GM23338 (cell line): ENCODE measurements around the gene ATXN3.

ENCODE experiments used
- CREB1 ChIP-seq: fragments of 250-450 bp; sonication (Bioruptor Pico); IDR thresholded peaks from 2 replicates; pipeline ENCODE4 v1.5.0; 2020; ENCODE audit warnings: low read depth, mild to moderate bottlenecking, moderate library complexity
- EZH2 ChIP-seq: fragments of 200-600 bp; sonication (generic); IDR thresholded peaks from one replicate; pipeline ENCODE4 v1.8.0; 2017; ENCODE audit warnings: antibody characterized with exemption, mild to moderate bottlenecking, low read depth; ENCODE audit not compliant: unreplicated experiment
- EZH2phosphoT487 ChIP-seq: fragments of 200-600 bp; sonication (generic); IDR thresholded peaks from one replicate; pipeline ENCODE4 v1.8.1; 2018; ENCODE audit warnings: antibody characterized with exemption; ENCODE audit not compliant: unreplicated experiment
- JUNB ChIP-seq: IDR thresholded peaks from one replicate; pipeline ENCODE4 v1.6.1; 2016; ENCODE audit warnings: antibody characterized with exemption; ENCODE audit not compliant: unreplicated experiment
- NANOG ChIP-seq: IDR thresholded peaks from 2 replicates; pipeline ENCODE4 v1.6.1; 2016; ENCODE audit warnings: antibody characterized with exemption, borderline replicate concordance
- POLR2AphosphoS5 ChIP-seq: IDR thresholded peaks from 2 replicates; pipeline ENCODE4 v1.6.1; 2016; ENCODE audit warnings: antibody characterized with exemption, low read depth
- STAT1 ChIP-seq: IDR thresholded peaks from one replicate; pipeline ENCODE4 v1.6.1; 2016; ENCODE audit warnings: antibody characterized with exemption; ENCODE audit not compliant: unreplicated experiment
- ZNF114 ChIP-seq: fragments of 250-450 bp; sonication (Bioruptor Pico); IDR thresholded peaks from 2 replicates; pipeline ENCODE4 v1.5.0; 2020; ENCODE audit warnings: mild to moderate bottlenecking, moderate library complexity
- ZNF331 ChIP-seq: fragments of 250-450 bp; sonication (Bioruptor Pico); IDR thresholded peaks from 2 replicates; pipeline ENCODE4 v1.5.0; 2020; ENCODE audit warnings: low read depth, mild to moderate bottlenecking, moderate library complexity
- TF ChIP-seq, protein P1 (sequence below), 2 experiments: fragments of 200-600 bp in 1 of 2; sonication (generic) in 1 of 2; conservative IDR thresholded peaks; 2 replicates each; pipeline versions ENCODE4 v1.5.1 to v1.6.1; 2016 to 2017; ENCODE audit warnings: antibody characterized with exemption in 2 of 2, low read depth in 2 of 2, mild to moderate bottlenecking in 2 of 2, moderate library complexity in 1 of 2
- TF ChIP-seq, protein P2 (sequence below): IDR thresholded peaks from one replicate; pipeline ENCODE4 v1.6.1; 2018; ENCODE audit warnings: antibody characterized with exemption; ENCODE audit not compliant: unreplicated experiment
- TF ChIP-seq, protein P3 (sequence below): IDR thresholded peaks from 2 replicates; pipeline ENCODE4 v1.6.1; 2016; ENCODE audit warnings: antibody characterized with exemption
- TF ChIP-seq, protein P4 (sequence below): fragments of 250-450 bp; sonication (Bioruptor Pico); IDR thresholded peaks from 2 replicates; pipeline ENCODE4 v1.5.0; 2020; ENCODE audit warnings: mild to moderate bottlenecking, moderate library complexity

DNA sequence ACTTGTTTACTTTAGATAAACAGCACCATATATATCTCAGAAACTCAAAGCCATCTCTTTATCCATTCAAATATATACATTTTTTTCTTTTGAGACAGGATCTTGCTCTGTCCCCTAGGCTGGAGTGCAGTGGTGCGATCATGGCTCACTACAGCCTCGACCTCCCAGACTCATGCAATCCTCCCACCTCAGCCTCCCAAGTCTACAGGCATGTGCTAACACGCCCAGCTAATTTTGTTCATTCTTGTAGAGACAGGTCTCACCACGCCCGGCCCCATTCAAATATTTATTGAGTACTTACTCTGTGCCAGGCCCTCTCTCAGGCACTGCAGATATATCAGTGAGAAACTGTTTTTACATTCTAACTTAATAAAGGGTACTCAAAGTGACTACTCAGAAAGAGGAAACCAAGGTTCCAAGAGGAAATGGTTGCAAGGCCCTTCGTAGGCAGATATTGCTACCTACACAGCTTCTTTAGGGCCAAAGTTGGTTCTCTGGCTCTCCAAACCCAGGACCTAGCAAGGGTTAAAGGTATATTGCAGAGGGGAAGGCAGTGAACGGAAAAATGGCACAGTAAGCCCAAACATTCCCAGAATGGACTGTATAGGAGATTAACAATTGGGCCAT, 2.9 kb downstream of the ATXN3 start:
- TF ChIP-seq EZH2phosphoT487: no peak
- TF ChIP-seq, protein P1, sequence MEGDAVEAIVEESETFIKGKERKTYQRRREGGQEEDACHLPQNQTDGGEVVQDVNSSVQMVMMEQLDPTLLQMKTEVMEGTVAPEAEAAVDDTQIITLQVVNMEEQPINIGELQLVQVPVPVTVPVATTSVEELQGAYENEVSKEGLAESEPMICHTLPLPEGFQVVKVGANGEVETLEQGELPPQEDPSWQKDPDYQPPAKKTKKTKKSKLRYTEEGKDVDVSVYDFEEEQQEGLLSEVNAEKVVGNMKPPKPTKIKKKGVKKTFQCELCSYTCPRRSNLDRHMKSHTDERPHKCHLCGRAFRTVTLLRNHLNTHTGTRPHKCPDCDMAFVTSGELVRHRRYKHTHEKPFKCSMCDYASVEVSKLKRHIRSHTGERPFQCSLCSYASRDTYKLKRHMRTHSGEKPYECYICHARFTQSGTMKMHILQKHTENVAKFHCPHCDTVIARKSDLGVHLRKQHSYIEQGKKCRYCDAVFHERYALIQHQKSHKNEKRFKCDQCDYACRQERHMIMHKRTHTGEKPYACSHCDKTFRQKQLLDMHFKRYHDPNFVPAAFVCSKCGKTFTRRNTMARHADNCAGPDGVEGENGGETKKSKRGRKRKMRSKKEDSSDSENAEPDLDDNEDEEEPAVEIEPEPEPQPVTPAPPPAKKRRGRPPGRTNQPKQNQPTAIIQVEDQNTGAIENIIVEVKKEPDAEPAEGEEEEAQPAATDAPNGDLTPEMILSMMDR (conservative IDR thresholded peaks at IDR 0.05; ENCODE audit: low read depth in 2 of 2): no peak
- no peak for TF ChIP-seq ZNF331
- TF ChIP-seq POLR2AphosphoS5: no peak
- TF ChIP-seq CREB1: no peak
- TF ChIP-seq, protein P2, sequence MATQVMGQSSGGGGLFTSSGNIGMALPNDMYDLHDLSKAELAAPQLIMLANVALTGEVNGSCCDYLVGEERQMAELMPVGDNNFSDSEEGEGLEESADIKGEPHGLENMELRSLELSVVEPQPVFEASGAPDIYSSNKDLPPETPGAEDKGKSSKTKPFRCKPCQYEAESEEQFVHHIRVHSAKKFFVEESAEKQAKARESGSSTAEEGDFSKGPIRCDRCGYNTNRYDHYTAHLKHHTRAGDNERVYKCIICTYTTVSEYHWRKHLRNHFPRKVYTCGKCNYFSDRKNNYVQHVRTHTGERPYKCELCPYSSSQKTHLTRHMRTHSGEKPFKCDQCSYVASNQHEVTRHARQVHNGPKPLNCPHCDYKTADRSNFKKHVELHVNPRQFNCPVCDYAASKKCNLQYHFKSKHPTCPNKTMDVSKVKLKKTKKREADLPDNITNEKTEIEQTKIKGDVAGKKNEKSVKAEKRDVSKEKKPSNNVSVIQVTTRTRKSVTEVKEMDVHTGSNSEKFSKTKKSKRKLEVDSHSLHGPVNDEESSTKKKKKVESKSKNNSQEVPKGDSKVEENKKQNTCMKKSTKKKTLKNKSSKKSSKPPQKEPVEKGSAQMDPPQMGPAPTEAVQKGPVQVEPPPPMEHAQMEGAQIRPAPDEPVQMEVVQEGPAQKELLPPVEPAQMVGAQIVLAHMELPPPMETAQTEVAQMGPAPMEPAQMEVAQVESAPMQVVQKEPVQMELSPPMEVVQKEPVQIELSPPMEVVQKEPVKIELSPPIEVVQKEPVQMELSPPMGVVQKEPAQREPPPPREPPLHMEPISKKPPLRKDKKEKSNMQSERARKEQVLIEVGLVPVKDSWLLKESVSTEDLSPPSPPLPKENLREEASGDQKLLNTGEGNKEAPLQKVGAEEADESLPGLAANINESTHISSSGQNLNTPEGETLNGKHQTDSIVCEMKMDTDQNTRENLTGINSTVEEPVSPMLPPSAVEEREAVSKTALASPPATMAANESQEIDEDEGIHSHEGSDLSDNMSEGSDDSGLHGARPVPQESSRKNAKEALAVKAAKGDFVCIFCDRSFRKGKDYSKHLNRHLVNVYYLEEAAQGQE: no peak
- no peak for TF ChIP-seq ZNF114
- no peak for TF ChIP-seq STAT1
- no peak for TF ChIP-seq EZH2
- TF ChIP-seq, protein P3, sequence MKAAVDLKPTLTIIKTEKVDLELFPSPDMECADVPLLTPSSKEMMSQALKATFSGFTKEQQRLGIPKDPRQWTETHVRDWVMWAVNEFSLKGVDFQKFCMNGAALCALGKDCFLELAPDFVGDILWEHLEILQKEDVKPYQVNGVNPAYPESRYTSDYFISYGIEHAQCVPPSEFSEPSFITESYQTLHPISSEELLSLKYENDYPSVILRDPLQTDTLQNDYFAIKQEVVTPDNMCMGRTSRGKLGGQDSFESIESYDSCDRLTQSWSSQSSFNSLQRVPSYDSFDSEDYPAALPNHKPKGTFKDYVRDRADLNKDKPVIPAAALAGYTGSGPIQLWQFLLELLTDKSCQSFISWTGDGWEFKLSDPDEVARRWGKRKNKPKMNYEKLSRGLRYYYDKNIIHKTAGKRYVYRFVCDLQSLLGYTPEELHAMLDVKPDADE: no peak
- TF ChIP-seq NANOG: no peak
- TF ChIP-seq, protein P4, sequence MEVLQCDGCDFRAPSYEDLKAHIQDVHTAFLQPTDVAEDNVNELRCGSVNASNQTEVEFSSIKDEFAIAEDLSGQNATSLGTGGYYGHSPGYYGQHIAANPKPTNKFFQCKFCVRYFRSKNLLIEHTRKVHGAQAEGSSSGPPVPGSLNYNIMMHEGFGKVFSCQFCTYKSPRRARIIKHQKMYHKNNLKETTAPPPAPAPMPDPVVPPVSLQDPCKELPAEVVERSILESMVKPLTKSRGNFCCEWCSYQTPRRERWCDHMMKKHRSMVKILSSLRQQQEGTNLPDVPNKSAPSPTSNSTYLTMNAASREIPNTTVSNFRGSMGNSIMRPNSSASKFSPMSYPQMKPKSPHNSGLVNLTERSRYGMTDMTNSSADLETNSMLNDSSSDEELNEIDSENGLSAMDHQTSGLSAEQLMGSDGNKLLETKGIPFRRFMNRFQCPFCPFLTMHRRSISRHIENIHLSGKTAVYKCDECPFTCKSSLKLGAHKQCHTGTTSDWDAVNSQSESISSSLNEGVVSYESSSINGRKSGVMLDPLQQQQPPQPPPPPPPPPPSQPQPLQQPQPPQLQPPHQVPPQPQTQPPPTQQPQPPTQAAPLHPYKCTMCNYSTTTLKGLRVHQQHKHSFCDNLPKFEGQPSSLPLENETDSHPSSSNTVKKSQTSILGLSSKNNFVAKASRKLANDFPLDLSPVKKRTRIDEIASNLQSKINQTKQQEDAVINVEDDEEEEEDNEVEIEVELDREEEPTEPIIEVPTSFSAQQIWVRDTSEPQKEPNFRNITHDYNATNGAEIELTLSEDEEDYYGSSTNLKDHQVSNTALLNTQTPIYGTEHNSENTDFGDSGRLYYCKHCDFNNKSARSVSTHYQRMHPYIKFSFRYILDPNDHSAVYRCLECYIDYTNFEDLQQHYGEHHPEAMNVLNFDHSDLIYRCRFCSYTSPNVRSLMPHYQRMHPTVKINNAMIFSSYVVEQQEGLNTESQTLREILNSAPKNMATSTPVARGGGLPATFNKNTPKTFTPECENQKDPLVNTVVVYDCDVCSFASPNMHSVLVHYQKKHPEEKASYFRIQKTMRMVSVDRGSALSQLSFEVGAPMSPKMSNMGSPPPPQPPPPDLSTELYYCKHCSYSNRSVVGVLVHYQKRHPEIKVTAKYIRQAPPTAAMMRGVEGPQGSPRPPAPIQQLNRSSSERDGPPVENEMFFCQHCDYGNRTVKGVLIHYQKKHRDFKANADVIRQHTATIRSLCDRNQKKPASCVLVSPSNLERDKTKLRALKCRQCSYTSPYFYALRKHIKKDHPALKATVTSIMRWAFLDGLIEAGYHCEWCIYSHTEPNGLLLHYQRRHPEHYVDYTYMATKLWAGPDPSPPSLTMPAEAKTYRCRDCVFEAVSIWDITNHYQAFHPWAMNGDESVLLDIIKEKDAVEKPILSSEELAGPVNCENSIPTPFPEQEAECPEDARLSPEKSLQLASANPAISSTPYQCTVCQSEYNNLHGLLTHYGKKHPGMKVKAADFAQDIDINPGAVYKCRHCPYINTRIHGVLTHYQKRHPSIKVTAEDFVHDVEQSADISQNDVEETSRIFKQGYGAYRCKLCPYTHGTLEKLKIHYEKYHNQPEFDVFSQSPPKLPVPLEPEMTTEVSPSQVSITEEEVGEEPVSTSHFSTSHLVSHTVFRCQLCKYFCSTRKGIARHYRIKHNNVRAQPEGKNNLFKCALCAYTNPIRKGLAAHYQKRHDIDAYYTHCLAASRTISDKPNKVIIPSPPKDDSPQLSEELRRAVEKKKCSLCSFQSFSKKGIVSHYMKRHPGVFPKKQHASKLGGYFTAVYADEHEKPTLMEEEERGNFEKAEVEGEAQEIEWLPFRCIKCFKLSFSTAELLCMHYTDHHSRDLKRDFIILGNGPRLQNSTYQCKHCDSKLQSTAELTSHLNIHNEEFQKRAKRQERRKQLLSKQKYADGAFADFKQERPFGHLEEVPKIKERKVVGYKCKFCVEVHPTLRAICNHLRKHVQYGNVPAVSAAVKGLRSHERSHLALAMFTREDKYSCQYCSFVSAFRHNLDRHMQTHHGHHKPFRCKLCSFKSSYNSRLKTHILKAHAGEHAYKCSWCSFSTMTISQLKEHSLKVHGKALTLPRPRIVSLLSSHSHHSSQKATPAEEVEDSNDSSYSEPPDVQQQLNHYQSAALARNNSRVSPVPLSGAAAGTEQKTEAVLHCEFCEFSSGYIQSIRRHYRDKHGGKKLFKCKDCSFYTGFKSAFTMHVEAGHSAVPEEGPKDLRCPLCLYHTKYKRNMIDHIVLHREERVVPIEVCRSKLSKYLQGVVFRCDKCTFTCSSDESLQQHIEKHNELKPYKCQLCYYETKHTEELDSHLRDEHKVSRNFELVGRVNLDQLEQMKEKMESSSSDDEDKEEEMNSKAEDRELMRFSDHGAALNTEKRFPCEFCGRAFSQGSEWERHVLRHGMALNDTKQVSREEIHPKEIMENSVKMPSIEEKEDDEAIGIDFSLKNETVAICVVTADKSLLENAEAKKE (CRISPR knock-in tag): no peak
- no peak for TF ChIP-seq JUNB
